NCI-H1436 treated with DMSO at 0.1 percent for 48 hours (cell line): ENCODE results near the gene TCF12.
A peak's percentile ranks its signal among the peaks of the same experiment; 100 is the strongest.

ENCODE experiments used
- DNase-seq: peaks from one replicate; lab custom pipeline; 2025; lab: John Stamatoyannopoulos, UW

Gene TCF12

GRCh38 chr15:57255751-57256341 lies 337.4 kb downstream of the TCF12 start:
- no peak for DNase-seq

GRCh38 chr15:57256939-57257338 lies 338.5 kb downstream of the TCF12 start:
- no peak for DNase-seq

- peak; percentile 99 for DNase-seq
Observed at GRCh38 chr15:57259568-57260040, 341.2 kb downstream of the TCF12 start.

- no peak for DNase-seq
Observed at GRCh38 chr15:57263520-57263919, 345.1 kb downstream of the TCF12 start.

DNA sequence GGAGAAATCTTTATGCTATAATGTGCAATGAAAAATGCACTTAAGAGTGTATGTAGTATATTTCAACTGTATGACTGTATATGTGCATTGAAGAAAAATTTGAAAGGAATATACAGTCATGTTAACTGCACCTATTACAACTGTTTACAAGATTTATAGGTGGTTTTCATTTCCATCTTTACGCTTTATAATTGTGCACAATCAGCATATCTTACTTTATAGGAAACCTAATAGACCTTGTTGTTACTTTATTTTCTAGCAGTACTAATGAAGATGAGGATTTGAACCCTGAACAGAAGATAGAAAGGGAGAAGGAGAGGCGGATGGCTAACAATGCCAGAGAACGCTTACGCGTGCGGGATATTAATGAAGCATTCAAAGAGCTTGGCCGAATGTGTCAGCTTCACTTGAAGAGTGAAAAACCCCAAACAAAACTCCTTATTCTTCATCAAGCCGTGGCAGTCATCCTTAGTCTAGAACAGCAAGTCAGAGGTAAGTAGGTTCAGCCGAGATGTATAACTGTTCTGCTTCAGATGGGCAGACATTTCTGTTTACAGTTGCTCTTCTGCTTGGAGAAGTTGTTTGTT lies 354.4 kb downstream of the TCF12 start:
- DNase-seq: no peak

- no peak for DNase-seq
Observed at GRCh38 chr15:57273402-57273801, 355.0 kb downstream of the TCF12 start.

DNA sequence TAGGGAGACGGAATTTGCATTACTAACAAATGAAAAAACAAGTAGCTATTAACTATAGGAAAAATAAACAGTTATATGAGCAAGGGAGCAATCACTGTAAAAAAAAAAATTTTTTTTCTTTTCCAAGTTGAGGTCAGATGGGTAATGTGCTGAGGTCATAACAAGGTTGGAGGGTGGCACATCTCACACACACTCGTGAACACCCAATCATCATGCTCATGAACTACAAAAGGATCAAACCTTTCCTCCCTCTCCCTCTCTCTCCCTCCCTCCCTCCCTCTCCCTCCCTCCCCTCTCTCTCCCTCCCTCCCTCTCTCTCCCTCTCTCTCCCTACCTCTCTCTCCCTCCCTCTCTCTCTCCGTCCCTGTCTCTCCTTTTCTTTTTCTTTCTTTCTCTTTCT lies 360.0 kb downstream of the TCF12 start:
- DNase-seq: no peak

DNA sequence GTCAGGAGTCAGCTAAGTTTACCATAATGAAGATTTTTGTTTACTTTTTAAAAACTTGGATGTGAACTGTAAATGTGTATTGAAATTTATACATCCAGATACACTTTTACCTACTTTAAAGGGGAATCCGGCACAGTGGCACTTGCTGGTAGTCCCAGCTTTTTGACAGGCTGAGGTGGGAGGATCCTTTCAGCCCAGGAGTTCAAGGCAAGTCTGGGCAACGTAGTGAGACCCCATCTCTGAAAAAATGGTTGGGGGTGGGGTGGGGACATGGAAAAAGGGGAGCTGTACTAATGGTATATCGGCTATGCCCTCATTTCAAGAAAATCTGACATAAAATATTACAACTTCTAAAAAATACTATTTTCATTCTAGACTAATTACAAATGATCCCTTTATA lies 362.0 kb downstream of the TCF12 start:
- DNase-seq: no peak

DNA sequence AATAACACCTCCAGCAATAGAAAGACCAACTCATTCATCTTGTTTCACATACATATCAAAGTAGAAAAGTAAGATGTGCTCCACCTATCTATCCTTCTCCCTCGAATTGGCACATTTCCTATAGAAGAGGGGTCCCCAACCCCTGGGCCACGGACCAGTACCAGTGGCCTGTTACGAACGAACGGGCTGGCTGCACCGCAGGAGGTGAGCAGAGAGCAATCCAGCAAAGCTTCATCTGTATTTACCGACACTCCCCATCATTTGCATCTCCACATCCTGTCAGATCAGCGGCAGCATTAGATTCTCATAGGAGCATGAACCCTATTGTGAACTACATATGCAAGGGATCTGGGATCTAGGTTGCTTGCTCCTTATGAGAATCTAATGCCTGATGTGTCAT lies 362.9 kb downstream of the TCF12 start:
- no peak for DNase-seq

- DNase-seq: no peak
Observed at GRCh38 chr15:57282686-57283085, 364.2 kb downstream of the TCF12 start.

DNA sequence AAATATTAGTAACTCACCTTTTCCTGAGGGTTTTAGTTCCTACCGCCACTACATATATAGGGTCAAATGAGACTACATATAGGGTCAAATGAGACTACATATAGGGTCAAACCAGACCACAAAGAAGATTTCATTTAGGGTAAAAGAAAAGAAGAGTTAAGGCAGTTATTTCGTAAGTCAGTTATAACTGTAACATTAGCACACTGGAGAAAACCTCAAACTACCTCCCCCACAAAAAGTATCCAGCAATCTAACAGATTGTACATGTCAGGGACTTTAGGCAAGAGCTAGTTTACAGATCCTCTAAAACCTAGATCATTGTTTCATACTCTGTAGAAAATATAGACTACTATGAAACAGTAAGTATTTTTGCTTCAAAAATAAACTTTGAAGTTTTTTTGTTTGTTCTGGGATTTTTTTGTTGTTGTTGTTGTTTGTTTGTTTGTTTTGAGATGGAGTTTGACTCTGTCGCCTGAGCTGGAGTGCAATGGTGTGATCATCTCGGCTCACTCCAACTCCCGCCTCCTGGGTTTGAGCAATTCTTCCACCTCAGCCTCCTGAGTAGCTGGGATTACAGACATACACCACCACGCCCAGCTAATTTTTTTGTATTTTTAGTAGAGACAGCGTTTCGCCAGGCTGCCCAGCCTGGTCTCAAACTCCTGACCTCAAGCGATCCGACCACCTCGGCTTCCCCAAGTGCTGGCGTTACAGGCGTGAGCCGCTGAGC lies 365.5 kb downstream of the TCF12 start:
- DNase-seq: no peak

DNA sequence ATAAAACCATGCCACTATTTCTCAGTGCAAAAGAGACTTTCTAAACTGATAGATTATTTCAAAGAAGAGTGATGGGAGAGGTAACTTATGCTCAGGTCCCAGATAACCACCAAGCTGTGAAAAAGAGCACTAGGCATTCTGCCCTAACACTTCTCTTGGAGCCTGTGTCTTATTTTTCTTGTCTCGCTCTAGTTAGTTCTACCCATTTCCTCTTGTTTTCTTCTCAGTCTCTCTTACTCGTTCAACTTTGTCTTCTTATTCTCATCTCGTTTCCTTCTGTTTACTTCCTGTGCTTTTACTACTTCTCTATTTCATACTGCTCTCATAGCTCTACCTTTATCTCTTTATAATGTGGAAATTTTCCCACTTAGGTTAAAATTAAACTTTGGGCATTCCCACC lies 366.1 kb downstream of the TCF12 start:
- no peak for DNase-seq

DNA sequence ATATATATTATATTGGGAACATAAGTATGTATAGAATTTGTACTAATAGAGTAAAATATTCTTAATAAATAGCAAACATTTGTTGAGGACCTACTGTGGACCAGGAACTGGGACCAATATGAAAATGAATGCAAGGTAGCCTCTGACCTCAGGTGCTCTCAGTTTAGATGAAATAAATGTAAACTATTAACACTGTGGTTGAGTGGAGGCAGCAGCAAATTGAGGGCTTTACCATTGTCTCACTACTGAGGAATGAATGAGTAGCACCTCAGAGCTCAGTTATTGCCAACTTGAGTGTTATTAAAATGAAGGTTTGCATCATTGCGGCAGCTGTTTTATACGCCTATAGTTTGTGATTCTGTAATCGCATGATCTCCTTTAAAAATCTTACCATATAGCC lies 366.9 kb downstream of the TCF12 start:
- DNase-seq: no peak

DNA sequence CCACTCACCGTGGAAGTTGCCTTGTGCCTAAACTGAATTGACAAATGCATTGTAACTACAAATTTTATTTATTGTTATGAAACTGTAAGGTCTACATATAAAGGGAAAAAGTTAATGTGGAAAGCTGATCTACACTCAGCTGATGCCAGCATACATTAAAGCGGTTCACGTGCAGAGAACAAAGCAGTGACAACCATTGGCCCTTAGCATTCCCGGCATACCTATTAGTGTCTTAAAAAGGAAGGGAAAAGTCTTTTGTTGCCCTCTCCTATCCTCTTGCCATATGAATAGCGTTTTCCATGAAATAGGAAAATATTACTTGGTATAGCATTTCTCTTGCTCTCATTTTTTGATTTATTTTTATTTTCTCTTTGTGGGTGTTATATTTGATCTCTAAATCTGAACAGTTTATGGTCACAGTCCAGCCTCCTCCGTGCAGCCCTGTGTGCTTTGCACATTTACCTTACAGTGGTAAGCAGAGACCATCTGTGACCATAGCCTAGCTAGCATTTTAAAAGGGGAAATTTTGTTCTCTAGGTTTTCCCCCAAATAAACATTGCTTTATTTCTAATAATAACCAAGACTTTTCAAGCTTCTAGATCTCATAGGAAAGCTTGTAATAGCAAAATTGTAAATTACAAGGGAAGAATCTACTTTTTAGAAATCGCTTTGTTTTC lies 368.1 kb downstream of the TCF12 start:
- no peak for DNase-seq

GRCh38 chr15:57287123-57287521 lies 368.7 kb downstream of the TCF12 start:
- DNase-seq: no peak

GRCh38 chr15:57288926-57289580 lies 370.6 kb downstream of the TCF12 start:
- DNase-seq: no peak

DNA sequence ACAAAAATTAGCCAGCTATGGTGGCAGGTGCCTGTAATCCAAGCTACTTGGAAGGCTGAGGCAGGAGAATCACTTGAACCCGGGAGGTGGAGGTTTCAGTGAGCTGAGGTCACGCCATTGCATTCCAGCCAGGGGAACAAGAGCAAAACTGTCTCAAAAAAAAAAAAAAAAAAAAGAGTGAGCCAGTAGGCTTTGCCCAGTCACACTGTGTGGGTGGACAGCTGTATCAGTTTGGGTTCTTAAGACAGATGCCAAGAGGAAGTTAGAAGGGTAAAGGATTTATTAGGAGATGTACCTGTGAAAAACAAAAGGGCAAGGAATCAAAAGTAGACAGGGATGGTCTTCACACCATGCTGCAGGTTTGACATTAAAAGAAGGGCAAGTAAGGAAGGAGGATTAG lies 371.7 kb downstream of the TCF12 start:
- no peak for DNase-seq

DNA sequence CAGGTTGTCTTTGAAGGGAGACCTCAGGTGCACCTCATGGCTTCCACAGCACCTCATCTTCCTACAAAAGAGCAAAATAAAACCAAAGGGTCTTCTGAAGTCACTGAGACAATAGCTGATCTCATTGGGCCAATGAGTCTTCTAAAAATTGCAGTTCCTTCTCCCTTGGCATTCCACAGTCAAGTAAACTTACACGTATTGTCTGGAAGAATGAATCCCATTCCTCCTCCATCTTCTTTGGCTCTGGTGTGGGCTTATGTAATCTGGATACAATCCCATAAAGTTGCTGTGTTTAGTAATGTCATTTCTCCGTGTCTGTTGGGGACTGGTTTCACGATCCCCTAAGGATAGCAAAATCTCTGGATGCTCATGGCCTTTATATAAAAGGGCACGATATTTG lies 372.4 kb downstream of the TCF12 start:
- DNase-seq: no peak

DNA sequence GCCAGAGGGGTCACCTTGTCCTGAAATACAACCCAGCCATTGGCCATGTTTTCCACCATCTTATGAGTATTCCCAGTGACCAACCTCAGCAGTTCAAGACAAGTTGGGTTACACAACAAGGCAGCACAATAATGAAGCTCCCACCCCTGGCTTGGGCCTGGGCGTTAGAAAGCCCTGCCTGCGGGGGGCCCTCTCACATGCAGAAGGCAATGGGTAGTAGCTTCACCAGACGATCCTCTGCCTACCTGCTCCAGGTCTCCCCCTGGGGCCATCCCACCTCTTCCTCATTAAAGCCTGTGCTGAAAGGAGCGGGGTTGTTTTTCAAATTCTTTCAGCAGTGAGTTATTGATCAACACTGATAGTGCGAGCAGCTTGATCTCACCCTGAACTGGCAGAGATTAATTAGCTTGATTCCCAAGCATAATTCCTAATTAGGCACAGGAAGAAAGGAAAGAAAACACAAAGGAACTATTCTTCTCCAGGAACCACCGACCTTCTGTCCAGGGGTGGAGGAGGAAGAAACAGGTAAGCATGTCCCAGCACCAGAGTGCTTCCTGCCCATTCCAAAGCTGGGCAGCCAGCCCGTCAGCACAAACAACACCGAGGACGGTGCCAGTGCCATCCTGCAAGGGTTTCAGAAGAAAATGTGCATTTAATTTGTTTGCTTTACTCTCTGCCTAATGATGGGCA lies 378.2 kb downstream of the TCF12 start:
- no peak for DNase-seq

DNA sequence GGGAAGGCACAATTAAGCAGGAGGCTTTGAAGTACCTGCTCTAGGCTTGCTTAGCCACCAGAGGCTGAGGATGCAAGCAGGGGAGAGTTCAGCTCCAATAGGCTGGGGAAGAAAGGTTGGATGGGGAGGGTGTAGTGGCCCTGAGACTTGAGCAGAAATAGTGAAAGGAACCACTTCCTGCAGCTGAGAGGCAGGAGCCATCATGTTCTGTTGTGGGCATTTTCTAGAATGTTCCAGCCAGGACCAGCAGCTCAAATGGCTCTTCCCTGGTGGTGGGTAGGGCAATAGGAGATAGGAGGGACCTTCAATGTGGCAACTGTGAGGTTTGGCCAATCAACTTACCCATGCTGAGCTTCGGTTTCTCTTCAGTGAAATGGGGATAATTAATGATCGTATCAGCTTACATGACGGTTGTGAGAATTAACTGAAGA lies 378.7 kb downstream of the TCF12 start:
- peak; percentile 92 for DNase-seq

DNA sequence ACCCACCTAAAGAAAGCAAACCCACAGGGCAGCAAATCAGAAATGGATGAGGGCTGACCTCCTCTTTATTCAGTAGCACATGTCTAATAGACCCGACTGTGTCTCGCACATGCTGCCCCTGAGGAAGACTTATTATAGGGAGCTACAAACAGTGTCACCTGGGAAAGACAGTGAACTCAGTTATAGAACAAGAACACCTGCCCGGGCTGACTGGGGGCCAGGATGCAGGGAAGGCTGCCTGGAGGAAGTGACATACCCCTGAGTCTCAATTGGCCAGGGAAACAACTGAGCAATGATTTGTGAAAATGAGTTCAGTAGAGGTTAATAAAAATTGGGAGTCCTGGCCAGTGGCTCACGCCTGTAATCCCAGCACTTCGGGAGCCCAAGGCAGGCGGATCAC lies 379.2 kb downstream of the TCF12 start:
- DNase-seq: no peak

DNA sequence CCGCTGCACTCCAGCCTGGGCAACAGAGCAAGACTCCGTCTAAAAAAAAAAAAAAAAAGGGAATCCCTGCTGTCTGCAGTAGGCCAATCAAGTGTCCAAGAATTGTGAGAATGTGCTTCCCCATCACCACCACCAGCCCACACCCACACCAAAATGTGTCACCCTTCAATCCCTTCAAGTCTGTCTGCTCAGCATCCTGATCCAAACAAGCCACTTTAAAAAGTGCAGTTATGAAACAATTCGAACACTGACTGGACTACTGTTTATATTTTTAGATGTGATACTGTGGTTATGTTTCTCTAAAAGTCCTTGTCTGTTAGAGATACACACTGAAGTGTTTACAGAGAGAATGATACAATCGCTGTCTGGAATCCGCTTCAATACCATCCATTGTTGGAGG lies 379.8 kb downstream of the TCF12 start:
- no peak for DNase-seq
